Esophagus squamous epithelium (tissue), 5 donors: ENCODE results near the gene FBXL15. TPM values are rescaled to one million over a fixed set of nuclear protein-coding genes. Genes with fewer than 3 reads are reported as not detected.

Experiments used
- DNase-seq: peaks from one replicate; lab custom pipeline; 2025; lab: John Stamatoyannopoulos, UW
- H3K27ac ChIP-seq, 4 donors: fragments of 200-600 bp; sonication (generic); one replicate each; pipeline ENCODE4 v1.5.1; 2016 to 2019; ENCODE audit warnings: mild to moderate bottlenecking in 1 of 4
- H3K27me3 ChIP-seq, 4 donors: fragments of 200-600 bp; sonication (generic); 1 replicate in 3 of 4; 2 replicates in 1 of 4; pipeline versions ENCODE4 v1.5.1 to v1.6.0; 2017 to 2021; ENCODE audit warnings: antibody characterized with exemption in 1 of 4
- H3K36me3 ChIP-seq, 3 donors: fragments of 200-600 bp; sonication (generic); one replicate each; pipeline ENCODE4 v1.5.1; 2016 to 2019
- H3K4me1 ChIP-seq, 3 donors: fragments of 200-600 bp; sonication (generic); one replicate each; pipeline ENCODE4 v1.5.1; 2017 to 2019
- H3K4me3 ChIP-seq, 4 donors: fragments of 200-600 bp; sonication (generic); 1 replicate in 3 of 4; 2 replicates in 1 of 4; pipeline ENCODE4 v1.5.1; 2016 to 2019; ENCODE audit warnings: mild to moderate bottlenecking in 2 of 4, moderate library complexity in 1 of 4
- H3K9me3 ChIP-seq, 3 donors: fragments of 200-600 bp; sonication (generic); one replicate each; pipeline ENCODE4 v1.5.1; 2016 to 2019
- CTCF ChIP-seq, 6 experiments: fragments of 450-650 bp in 4 of 6; fragments of 200-600 bp in 2 of 6; sonication (generic) in 2 of 6; IDR thresholded peaks; one replicate each; pipeline ENCODE4 v1.5.1; 2016 to 2019; ENCODE audit warnings: antibody characterized with exemption in 6 of 6, mild to moderate bottlenecking in 4 of 6, moderate library complexity in 4 of 6
- POLR2A ChIP-seq, 4 donors: fragments of 450-650 bp; IDR thresholded peaks; one replicate each; pipeline ENCODE4 v1.6.1; 2017; ENCODE audit warnings: antibody characterized with exemption in 4 of 4, mild to moderate bottlenecking in 4 of 4, moderate library complexity in 3 of 4
- WGBS, 2 donors: methylation state at CpG; one replicate each; pipeline ENCODE4 v1.1.5; 2018; 5-methylcytosine and 5-hydroxymethylcytosine counted together
- intact Hi-C: fragments of 100-400 bp; cut with DNase I; formaldehyde crosslinking; loops from one replicate; pipeline ENCODE4 v1.15.0; 2022
- total RNA-seq, 4 donors: library from RNA; depleted of rRNA; stranded (reverse); fragments of >200 nt; gene quantifications; one replicate each; pipeline ENCODE4 v1.1.0, GENCODE V29; 2016
- donor health status: DM: yes; HTN: yes; CAD: no.

The FBXL15 gene
- total RNA-seq, 4 donors from 2014 or later, result 10.6 to 20.2 (median 18.8) TPM

GRCh38 chr10:102403115-102403514 is 17.5 kb upstream of the FBXL15 start:
- Histone ChIP-seq H3K9me3 (no peaks in the 10 kb centered on the region), H3K27ac (no peak overlapping the region), H3K36me3 (peaks cover 17 to 40% (median 27%) of the 10 kb centered on the region in 3 donors), H3K27me3 (peaks cover 0 to 21% (median under 1%) of the 10 kb centered on the region in 4 donors), H3K4me3 (no peak overlapping the region), H3K4me1 (peaks cover 15 to 41% (median 20%) of the 10 kb centered on the region in 3 donors)
- intact Hi-C loops, result no loop called here
- WGBS, 2 donors, result 89% methylated on average over 3 of the region's 13 CpGs; no CpG with 5 or more reads in 1 of the 2 donors
- no peak for DNase-seq
- no peak for TF ChIP-seq POLR2A (IDR thresholded peaks at IDR 0.05)
- TF ChIP-seq CTCF (IDR thresholded peaks at IDR 0.05), result no peak

GRCh38 chr10:102404361-102405107 is 16.1 kb upstream of the FBXL15 start:
- Histone ChIP-seq H3K4me1 (peaks cover 11 to 40% (median 18%) of the 10 kb centered on the region in 3 donors), H3K36me3 (peaks cover 17 to 34% (median 27%) of the 10 kb centered on the region in 3 donors), H3K9me3 (no peaks in the 10 kb centered on the region), H3K4me3 (no peak overlapping the region), H3K27me3 (peaks cover 0 to 35% (median 8%) of the 10 kb centered on the region in 4 donors), H3K27ac (no peak overlapping the region)
- TF ChIP-seq CTCF (IDR thresholded peaks at IDR 0.05) (no peak), POLR2A (IDR thresholded peaks at IDR 0.05) (no peak)
- intact Hi-C loops, result no loop called here
- DNase-seq, result no peak
- whole genome bisulfite sequencing, 2 donors, result 83 to 85% methylated on average over 9 to 14 of the region's 17 CpGs

- peaks cover 17 to 32% (median 27%) of the 10 kb centered on the region in 3 donors for H3K36me3 ChIP-seq
- no peak for DNase-seq
- no peak for TF ChIP-seq POLR2A (IDR thresholded peaks at IDR 0.05)
- no peak for TF ChIP-seq CTCF (IDR thresholded peaks at IDR 0.05)
- peaks cover 3 to 41% (median 11%) of the 10 kb centered on the region in 4 donors for H3K27me3 ChIP-seq
- no peak overlapping the region for H3K27ac ChIP-seq
- no peaks in the 10 kb centered on the region for H3K9me3 ChIP-seq
- peaks cover 11 to 40% (median 12%) of the 10 kb centered on the region in 3 donors for H3K4me1 ChIP-seq
- no peak overlapping the region for H3K4me3 ChIP-seq
- intact Hi-C loops, result no loop called here
- 76 to 95% methylated on average over 8 of the region's 19 CpGs for WGBS, 2 donors
Measured at GRCh38 chr10:102405108-102405571, 15.5 kb upstream of the FBXL15 start.

GRCh38 chr10:102405632-102406031 is 15.0 kb upstream of the FBXL15 start:
- peaks cover 13 to 40% (median 15%) of the 10 kb centered on the region in 3 donors for H3K4me1 ChIP-seq
- H3K27ac ChIP-seq, result no peak overlapping the region

More at GRCh38 chr10:102405632-102406031, 15.0 kb upstream of the FBXL15 start:
- Histone ChIP-seq H3K27me3 (peaks cover 7 to 46% (median 16%) of the 10 kb centered on the region in 4 donors), H3K4me3 (no peak overlapping the region), H3K36me3 (peaks cover 17 to 27% (median 23%) of the 10 kb centered on the region in 3 donors), H3K9me3 (no peaks in the 10 kb centered on the region)
- no peak for DNase-seq
- intact Hi-C loops, result no loop called here
- TF ChIP-seq CTCF (IDR thresholded peaks at IDR 0.05) (no peak), POLR2A (IDR thresholded peaks at IDR 0.05) (no peak)
- whole genome bisulfite sequencing, 2 donors, result 53 to 56% methylated on average over 5 to 6 of the region's 6 CpGs
